Fibroblast of lung (primary cell): ENCODE measurements around the gene OR6V1.

Experiments
- EZH2 ChIP-seq: IDR thresholded peaks from 2 replicates; pipeline ENCODE4 v1.5.1; 2012; ENCODE audit warnings: low read length, control low read depth, mild to moderate bottlenecking; ENCODE audit errors: missing control alignments
- TF ChIP-seq, protein P1 (sequence below), 2 donors: IDR thresholded peaks in 1 of 2; conservative IDR thresholded peaks in 1 of 2; 1 replicate in 1 of 2; 2 replicates in 1 of 2; pipeline ENCODE4 v1.5.1; 2011 to 2012; ENCODE audit warnings: low read length in 2 of 2, control low read depth in 1 of 2, inconsistent platforms in 1 of 2, low read depth in 1 of 2, mild to moderate bottlenecking in 1 of 2

GRCh38 chr7:143012001-143012400 lies 40.1 kb upstream of the OR6V1 start:
- TF ChIP-seq, protein P1, sequence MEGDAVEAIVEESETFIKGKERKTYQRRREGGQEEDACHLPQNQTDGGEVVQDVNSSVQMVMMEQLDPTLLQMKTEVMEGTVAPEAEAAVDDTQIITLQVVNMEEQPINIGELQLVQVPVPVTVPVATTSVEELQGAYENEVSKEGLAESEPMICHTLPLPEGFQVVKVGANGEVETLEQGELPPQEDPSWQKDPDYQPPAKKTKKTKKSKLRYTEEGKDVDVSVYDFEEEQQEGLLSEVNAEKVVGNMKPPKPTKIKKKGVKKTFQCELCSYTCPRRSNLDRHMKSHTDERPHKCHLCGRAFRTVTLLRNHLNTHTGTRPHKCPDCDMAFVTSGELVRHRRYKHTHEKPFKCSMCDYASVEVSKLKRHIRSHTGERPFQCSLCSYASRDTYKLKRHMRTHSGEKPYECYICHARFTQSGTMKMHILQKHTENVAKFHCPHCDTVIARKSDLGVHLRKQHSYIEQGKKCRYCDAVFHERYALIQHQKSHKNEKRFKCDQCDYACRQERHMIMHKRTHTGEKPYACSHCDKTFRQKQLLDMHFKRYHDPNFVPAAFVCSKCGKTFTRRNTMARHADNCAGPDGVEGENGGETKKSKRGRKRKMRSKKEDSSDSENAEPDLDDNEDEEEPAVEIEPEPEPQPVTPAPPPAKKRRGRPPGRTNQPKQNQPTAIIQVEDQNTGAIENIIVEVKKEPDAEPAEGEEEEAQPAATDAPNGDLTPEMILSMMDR (conservative IDR thresholded peaks at IDR 0.05 in 1 of 2, IDR thresholded peaks at IDR 0.05 in 1 of 2; ENCODE audit: low read depth in 1 of 2, low read length in 2 of 2) = no peak
- no peak for TF ChIP-seq EZH2
